ENCODE data around the gene MDM1. TPM values are rescaled to one million over a fixed set of nuclear protein-coding genes. Genes with fewer than 3 reads are reported as not detected.
A peak's percentile ranks its signal among the peaks of the same experiment; 100 is the strongest.

MDM1 gene
- total and polyA plus RNA-seq, 2 of the 13 experiments (the other 11 are each of a cell fraction or from before 2014, with no cell fraction given): 4.6 to 15.2 TPM

DNA sequence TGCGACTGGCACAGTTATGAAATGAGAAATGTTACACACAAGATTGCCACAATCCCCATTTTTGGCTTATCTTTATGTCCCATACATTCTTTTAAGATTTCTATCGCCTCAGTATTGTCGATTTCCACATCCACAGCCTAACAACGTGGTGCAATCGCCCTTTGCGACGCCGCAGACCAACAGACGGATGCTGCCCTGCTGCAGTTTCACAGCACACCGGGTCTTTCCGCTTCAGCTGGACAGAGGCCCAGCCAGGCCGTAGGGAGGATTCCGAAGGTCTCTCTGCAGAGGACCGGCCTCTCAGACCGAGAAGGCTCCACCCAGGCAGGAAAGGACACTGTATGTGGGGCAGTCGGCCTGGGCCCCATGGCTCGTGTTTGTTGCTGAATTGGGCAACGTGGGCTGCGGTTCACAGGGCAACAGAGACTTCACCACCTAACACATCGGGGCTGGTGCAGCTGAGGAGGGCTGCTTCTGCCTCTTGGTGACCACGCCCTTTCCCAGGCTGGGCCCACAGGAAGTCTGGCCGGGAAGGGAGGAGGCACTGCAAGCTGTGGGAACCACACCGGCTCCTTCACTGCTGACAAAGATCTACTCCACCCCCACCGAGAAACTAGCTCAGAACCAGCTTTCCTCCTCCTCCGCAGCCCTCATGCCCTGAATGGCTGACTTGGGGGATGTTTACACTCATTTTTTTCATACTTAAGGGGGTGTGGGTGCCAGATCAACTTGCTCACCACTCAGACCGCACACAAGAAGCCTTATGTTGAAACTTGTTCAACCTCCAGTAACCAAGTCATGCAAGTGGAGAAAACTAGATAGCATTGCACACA, 32.9 kb upstream of the MDM1 start (continued):
- no peak for TF ChIP-seq SRSF4 (IDR thresholded peaks at IDR 0.05; ENCODE audit: low read depth, low read length, poor library complexity, severe bottlenecking)
- TF ChIP-seq SNRNP70 (IDR thresholded peaks at IDR 0.05; ENCODE audit: low read depth, low read length): no peak
- peak; percentile 64 for TF ChIP-seq ARID5B (CRISPR knock-in tag; IDR thresholded peaks at IDR 0.05)
- TF ChIP-seq ZMYM4 (CRISPR knock-in tag; IDR thresholded peaks at IDR 0.05): no peak; the same call in 1 of the 2 replicates
- no peak for TF ChIP-seq AHR (CRISPR knock-in tag; IDR thresholded peaks at IDR 0.05)
- no peak for TF ChIP-seq RORA (CRISPR knock-in tag; IDR thresholded peaks at IDR 0.05)
- TF ChIP-seq MAF1 (CRISPR knock-in tag; IDR thresholded peaks at IDR 0.05; ENCODE audit: borderline replicate concordance): no peak
- no peak for TF ChIP-seq ZNF644 (CRISPR knock-in tag; IDR thresholded peaks at IDR 0.05; ENCODE audit: low read depth)
- no peak for TF ChIP-seq ATAD3A (CRISPR knock-in tag; IDR thresholded peaks at IDR 0.05)
- TF ChIP-seq ZNF383 (CRISPR knock-in tag; IDR thresholded peaks at IDR 0.05; ENCODE audit: borderline replicate concordance): no peak
- TF ChIP-seq ZNF83 (CRISPR knock-in tag; IDR thresholded peaks at IDR 0.05; ENCODE audit: borderline replicate concordance): 0 out of 2 replicates have a peak, but pooled peaks have one; percentile 47
- no peak for TF ChIP-seq ZNF615 (CRISPR knock-in tag; IDR thresholded peaks at IDR 0.05; ENCODE audit: borderline replicate concordance)
- TF ChIP-seq NKX3-1 (CRISPR knock-in tag; IDR thresholded peaks at IDR 0.05): no peak
- TF ChIP-seq, protein P1, sequence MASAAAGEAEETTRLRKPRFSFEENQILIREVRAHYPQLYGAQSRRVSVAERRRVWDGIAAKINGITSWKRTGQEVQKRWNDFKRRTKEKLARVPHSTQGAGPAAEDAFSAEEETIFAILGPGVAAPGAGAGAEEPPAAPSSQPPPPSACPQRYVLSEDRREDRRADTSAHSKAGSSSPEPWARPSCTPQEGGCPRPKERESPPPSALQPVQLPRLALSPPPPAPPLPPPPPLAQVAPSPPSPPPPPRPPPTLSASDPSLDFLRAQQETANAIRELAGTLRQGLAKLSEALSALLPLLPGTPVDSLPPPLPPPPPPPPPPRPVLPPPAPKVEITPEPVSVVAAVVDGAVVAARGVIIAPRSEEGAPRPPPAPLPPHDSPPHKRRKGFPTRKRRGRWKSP (CRISPR knock-in tag; IDR thresholded peaks at IDR 0.05): no peak
- no peak for TF ChIP-seq FLYWCH1 (CRISPR knock-in tag; IDR thresholded peaks at IDR 0.05)
- no peak for TF ChIP-seq EZH2 (conservative IDR thresholded peaks at IDR 0.05; ENCODE audit: low read depth, low read length)
- no peak for TF ChIP-seq FOSL1 (CRISPR knock-in tag; IDR thresholded peaks at IDR 0.05; ENCODE audit: borderline replicate concordance)
- no peak for TF ChIP-seq NR1H2 (CRISPR knock-in tag; IDR thresholded peaks at IDR 0.05; ENCODE audit: borderline replicate concordance, low read depth)
- no peak for TF ChIP-seq ZNF205 (CRISPR knock-in tag; IDR thresholded peaks at IDR 0.05)
- TF ChIP-seq, protein P2, sequence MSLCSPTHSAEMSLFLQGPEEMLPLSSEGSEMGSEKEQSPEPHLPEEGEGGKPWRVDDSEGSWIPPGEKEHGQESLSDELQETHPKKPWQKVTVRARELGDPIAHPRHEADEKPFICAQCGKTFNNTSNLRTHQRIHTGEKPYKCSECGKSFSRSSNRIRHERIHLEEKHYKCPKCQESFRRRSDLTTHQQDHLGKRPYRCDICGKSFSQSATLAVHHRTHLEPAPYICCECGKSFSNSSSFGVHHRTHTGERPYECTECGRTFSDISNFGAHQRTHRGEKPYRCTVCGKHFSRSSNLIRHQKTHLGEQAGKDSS (CRISPR knock-in tag; IDR thresholded peaks at IDR 0.05; ENCODE audit: borderline replicate concordance, low read depth): 0 out of 2 replicates have a peak, but pooled peaks have one; percentile 52
- TF ChIP-seq, protein P3, sequence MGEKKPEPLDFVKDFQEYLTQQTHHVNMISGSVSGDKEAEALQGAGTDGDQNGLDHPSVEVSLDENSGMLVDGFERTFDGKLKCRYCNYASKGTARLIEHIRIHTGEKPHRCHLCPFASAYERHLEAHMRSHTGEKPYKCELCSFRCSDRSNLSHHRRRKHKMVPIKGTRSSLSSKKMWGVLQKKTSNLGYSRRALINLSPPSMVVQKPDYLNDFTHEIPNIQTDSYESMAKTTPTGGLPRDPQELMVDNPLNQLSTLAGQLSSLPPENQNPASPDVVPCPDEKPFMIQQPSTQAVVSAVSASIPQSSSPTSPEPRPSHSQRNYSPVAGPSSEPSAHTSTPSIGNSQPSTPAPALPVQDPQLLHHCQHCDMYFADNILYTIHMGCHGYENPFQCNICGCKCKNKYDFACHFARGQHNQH (CRISPR knock-in tag; IDR thresholded peaks at IDR 0.05): no peak; the same call in 1 of the 2 replicates
- TF ChIP-seq ZNF496 (CRISPR knock-in tag; IDR thresholded peaks at IDR 0.05; ENCODE audit: insufficient replicate concordance): no peak
